HEK293T (cell line): ENCODE results near the gene MICU1.

Experiments
- ARNT ChIP-seq: fragments of 450-650 bp; IDR thresholded peaks from 2 replicates; pipeline ENCODE4 v1.6.1; 2017; ENCODE audit warnings: mild to moderate bottlenecking
- BHLHE40 ChIP-seq: fragments of 450-650 bp; IDR thresholded peaks from 2 replicates; pipeline ENCODE4 v1.6.1; 2016; ENCODE audit warnings: mild to moderate bottlenecking, moderate library complexity, borderline replicate concordance
- ELF4 ChIP-seq: fragments of 450-650 bp; IDR thresholded peaks from 2 replicates; pipeline ENCODE4 v1.6.1; 2017; ENCODE audit warnings: antibody characterized with exemption
- FOXA1 ChIP-seq: fragments of 450-650 bp; IDR thresholded peaks from 2 replicates; pipeline ENCODE4 v1.6.1; 2016; ENCODE audit warnings: mild to moderate bottlenecking
- FOXK2 ChIP-seq: fragments of 450-650 bp; IDR thresholded peaks from 2 replicates; pipeline ENCODE4 v1.6.1; 2016; ENCODE audit warnings: mild to moderate bottlenecking
- FOXM1 ChIP-seq: fragments of 450-650 bp; IDR thresholded peaks from 2 replicates; pipeline ENCODE4 v1.6.1; 2017; ENCODE audit warnings: mild to moderate bottlenecking, borderline replicate concordance
- HDGF ChIP-seq: fragments of 450-650 bp; IDR thresholded peaks from 2 replicates; pipeline ENCODE4 v1.6.1; 2017; ENCODE audit warnings: antibody characterized with exemption, borderline replicate concordance
- L3MBTL2 ChIP-seq: fragments of 450-650 bp; conservative IDR thresholded peaks from 2 replicates; pipeline ENCODE4 v1.6.1; 2016; ENCODE audit warnings: mild to moderate bottlenecking
- LEF1 ChIP-seq: fragments of 450-650 bp; IDR thresholded peaks from 2 replicates; pipeline ENCODE4 v1.6.1; 2017; ENCODE audit warnings: mild to moderate bottlenecking, borderline replicate concordance
- SP1 ChIP-seq: fragments of 450-650 bp; IDR thresholded peaks from 2 replicates; pipeline ENCODE4 v1.6.1; 2017
- ZNF384 ChIP-seq: fragments of 450-650 bp; IDR thresholded peaks from 2 replicates; pipeline ENCODE4 v1.6.1; 2016
- TF ChIP-seq, protein P1 (sequence below): fragments of 450-650 bp; IDR thresholded peaks from 2 replicates; pipeline ENCODE4 v1.6.1; 2016

DNA sequence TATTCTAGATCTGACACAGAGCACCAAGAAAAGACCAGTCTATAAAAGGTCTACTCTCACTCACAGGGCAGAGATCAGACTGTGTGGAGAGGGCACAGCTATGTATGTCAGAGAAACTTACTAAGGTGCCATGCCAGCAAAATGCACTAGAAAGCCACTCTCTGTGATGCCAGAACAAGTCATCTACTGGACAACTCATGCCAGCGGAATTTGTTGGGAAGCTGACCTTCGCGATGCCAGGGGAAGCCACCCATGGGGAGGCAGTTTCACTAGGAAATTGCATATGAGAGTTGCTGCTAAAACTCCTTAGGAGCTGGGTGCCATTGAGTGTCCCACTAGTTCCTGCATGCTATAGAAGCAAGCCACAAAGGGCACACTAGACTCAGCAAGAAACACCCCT, 58.5 kb downstream of the MICU1 start:
- TF ChIP-seq SP1: no peak
- no peak for TF ChIP-seq FOXK2
- TF ChIP-seq BHLHE40: no peak
- TF ChIP-seq, protein P1, sequence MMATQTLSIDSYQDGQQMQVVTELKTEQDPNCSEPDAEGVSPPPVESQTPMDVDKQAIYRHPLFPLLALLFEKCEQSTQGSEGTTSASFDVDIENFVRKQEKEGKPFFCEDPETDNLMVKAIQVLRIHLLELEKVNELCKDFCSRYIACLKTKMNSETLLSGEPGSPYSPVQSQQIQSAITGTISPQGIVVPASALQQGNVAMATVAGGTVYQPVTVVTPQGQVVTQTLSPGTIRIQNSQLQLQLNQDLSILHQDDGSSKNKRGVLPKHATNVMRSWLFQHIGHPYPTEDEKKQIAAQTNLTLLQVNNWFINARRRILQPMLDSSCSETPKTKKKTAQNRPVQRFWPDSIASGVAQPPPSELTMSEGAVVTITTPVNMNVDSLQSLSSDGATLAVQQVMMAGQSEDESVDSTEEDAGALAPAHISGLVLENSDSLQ: no peak
- no peak for TF ChIP-seq FOXA1
- TF ChIP-seq FOXM1: no peak
- TF ChIP-seq ELF4: no peak
- no peak for TF ChIP-seq L3MBTL2
- TF ChIP-seq HDGF: no peak
- no peak for TF ChIP-seq ZNF384
- TF ChIP-seq ARNT: no peak
- TF ChIP-seq LEF1: no peak
